C1 segment of cervical spinal cord (tissue), 14 donors: ENCODE data around the gene PTPRS.
"Not testable (repeated sequence)": the region's sequence is repeated elsewhere in the genome, so short reads cannot be mapped to it uniquely, and the experiment has no call there.

Experiments used
- DNase-seq, 14 donors: peaks; one replicate each; lab custom pipeline; 2025; lab: John Stamatoyannopoulos, UW

Gene PTPRS

DNA sequence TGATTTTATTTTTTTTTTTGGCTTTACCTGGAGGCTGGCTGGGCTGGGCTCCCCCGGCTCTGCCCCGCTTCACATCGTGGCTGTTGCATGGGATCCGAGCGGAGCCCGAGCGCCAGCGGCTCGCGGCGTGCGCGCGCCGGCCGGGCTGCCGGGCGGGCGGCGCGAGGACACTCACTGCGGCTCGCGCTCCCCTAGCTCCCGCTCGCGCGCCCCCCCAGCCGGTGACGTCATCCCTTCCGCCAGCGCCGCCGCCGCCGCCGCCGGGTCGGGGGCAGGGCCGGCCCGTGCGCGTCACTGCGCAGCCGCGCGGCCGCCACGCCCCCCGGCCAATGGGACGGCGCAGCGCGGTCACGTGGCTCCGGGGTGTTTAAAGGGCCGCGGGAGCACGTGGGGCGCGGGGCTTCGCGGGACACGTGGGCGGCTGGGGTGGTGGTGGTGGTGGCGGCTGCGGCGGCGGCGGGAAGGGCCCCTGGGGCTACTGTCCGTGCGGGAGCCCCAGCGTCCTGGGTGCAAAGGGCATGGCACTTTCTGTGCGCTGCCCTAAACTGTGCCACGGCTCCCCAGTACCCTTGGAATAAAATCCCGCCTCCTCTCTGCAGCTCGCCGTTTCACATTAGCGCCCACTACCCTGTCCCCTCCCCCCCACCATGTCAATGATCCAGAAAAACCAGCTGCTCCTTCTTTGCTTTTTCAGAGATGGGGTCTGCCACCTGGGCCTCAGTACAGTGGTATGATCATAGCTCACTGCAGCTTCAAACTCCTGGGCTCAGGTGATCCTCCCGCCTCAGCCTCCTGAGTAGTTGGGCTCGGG is at the start of gene PTPRS:
Gene PTPRS (minus strand): TSS at position 176 of the 811 bp plus-strand sequence. CDS start 54,672 bp downstream, outside the sequence.
- DNase-seq, result peak in 13 of 14 donors; percentile 29 to 90 (median 68)

DNA sequence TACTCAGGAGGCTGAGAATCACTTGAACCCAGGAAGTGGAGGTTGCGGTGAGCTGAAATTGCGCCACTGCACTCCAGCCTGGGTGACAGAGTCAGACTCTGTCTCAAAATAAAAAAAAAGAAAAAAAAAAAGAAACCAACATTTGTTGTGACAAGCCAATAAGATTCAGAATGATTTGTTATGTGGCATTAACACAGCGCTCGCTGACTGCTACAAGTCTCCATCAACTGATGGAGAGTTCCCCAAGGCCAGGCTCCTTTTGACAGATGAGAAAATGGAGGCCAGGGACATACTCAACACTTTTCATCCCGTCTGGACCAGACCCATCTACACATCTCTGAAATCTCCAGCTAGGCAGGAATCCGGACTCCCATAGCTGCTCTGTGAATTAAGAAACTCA is 48.7 kb upstream of the PTPRS start:
- no peak for DNase-seq

DNA sequence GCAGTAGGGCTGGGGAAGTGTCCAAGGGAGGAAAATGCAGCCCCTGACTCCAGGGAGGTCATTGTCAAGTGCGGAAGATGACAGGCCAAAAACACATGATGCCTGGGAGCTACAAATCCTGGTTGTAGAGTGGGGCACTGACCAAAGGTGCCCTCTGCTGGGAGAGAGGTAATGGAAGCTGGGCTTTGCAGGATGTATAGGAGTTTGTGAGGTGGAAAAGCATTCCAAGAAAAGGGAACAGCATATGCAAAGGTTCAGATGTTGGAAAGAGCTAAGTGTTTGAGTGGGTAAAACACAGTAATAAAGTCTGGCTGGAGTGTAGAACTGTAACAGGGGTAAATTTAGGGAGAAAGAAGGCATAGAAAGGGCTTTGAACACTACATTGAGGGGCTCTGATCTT is 46.9 kb upstream of the PTPRS start:
- no peak for DNase-seq

DNA sequence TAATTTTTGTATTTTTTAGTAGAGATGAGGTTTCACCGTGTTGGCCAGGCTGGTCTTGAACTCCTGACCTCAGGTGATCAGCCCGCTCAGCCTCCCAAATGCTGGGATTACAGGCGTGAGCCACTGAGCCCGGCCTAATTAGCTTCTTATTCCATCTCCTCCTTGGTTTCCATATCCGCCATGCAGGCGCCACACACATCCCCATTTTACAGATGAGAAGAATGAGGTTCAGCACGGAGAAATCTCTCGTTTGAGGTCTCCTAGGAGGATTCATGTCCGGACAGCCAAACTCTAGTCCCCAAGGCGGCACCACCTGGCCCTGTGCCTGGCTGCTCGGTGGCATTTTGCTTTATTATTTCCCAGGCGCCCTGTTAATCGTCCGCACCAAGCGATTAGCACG is 46.2 kb upstream of the PTPRS start:
- no peak for DNase-seq

DNA sequence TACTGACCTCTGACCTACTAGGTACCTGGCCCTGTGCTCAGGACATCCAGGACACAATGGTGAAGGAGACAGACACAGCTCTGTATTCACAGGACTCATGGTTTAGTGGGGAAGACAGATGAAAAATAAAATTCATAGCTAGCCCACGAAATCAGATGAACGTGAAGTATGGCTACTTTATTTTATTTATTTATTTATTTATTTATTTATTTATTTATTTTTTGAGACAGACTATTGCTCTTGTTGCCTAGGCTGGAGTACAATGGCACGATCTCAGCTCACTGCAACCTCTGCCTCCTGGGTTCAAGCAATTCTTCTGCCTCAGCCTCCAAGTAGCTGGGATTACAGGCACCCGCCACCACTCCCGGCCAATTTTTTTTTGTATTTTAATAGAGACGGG is 40.6 kb upstream of the PTPRS start:
- not testable (repeated sequence) for DNase-seq

DNA sequence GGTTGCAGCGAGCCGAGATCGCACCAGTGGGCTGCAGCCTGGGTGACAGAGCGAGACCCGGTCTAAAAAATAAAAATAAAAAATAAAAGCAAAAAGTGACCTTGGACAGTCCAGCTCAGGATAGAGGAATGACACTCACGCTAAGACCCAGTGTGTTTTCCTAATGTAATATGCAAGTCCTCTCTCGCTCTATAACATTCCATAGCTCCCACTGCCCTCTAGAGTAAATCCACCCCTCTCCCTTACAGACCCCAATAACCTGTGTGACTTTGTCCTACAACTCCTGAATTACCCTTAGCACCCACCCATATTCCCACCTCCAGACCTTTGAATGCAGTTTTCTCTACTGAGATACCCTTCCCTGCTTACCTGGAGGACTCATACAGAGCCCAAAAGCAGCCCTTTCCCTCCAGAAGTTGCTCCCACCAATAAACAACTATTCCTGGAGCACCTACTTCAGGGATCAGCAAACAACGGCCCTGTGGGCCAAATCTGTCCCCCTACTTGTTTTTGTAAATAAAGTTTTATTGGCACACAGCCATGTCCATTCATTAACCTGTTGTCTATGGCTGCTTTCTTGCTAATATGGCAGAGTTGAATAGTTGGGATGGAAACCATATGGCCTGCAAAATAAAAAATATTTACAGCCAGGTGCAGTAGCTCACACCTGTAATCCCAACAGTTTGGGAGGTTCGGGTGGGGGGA is 39.8 kb upstream of the PTPRS start:
- DNase-seq, result no peak

DNA sequence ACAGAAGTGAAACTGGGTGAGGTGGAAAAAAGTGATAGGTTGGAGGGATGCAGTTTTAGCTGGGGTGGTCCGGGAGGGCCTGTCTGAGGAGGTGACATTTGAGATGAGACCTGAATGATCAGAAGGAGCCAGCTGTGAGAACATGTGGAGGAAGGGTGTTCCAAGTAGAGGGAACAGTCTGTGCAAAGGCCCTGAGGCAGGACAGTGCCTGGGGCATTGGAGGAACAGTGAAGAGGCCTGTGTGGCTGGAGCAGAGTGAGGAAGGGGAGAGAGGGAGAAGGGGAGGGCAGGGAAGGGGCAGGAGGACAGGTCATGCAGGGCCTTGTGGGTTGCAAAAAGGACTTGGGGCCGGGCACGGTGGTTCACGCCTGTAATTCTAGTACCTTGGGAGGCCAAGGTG is 36.3 kb upstream of the PTPRS start:
- DNase-seq, result no peak

DNA sequence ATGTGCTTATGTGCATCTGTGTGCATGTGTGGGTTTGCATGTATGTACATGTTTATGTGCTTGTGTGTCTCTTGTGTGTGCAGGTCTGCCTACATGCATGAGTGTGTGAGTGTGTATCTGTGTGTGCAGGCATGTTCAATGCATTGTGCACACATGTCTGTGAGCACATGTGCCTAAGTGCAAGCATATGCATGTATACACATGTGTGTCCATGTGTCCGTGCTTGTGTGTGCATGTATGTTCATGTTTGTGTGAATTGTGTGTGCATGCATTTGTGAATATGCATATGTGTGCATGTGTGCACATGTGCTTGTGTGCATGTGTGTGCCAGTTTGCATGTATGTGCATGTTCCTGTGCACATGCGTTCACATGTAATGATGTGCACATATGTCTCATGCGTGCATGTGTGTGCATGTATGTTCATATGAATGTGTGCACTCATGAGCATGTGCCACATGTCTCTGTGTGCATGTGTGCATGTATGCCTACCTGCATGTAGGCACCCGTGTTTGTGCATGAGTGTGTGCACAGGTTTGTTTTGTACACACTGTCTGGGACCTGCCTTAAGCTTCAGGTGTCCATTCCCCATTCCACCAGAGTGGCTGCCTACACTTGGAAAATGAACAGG is 32.1 kb upstream of the PTPRS start:
- DNase-seq, result no peak

DNA sequence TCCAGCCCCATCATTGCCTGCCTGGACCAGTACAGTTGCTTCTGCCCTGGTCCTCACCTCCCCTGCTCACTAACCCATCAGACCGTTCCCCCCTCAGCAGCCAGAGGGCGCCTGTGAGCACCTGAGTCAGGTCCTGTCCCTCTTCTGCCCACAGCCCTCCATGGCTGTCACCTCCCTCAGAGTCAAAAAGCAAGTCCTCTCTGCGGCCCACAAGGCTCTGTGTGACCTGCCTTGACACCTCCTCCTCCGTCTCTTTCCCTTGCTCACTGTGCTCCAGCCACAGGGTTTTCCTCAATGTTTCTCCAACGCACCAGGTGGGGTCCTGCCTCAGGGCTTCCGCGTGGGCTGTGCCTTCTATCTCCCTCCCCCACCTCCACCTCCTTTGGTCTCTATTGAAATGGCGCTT is 29.4 kb upstream of the PTPRS start:
- peak in 4 of 14 donors; percentile 0 to 15 (median 3) for DNase-seq

DNA sequence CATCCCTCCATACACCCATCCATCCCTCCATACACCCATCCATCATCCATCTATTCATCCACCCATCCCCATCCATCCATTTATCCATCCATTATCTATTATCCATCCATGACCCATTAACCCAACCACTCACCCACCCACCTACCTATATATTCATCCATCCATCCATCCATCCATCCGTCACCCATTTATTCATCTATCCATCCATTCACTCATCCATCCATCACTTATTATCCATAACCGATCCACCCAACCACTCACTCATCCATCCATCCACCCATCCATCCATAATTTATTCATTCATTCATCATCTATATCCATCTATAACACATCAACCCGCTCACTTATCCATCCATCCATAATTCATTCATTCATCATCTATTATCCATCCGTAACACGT is 28.7 kb upstream of the PTPRS start:
- DNase-seq, result no peak

DNA sequence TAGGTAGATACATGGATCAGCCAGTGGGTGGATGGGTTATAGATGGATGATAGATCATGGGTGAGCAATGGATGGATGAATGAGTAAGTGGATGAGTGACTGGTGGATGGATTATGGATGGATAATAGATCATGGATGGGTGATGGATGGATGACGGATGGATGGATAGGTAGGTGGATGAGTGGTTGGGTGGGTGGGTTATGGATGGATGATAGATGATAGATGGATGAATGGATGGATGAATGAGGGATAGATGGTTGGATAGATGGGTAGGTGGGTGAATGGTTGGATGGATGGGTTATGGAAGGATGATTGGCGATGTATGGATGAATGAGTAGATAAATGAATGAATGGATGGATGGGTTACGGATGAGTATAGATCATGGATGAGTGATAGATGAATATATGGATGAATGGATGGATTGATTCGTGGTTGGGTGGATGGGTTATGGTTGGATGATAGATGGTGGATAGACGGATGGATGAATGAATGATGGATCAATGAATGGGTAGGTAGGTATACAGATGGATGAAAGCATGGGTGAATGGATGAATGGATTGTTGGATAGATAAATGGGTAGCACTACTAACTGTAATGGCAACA is 27.0 kb upstream of the PTPRS start:
- DNase-seq, result no peak

DNA sequence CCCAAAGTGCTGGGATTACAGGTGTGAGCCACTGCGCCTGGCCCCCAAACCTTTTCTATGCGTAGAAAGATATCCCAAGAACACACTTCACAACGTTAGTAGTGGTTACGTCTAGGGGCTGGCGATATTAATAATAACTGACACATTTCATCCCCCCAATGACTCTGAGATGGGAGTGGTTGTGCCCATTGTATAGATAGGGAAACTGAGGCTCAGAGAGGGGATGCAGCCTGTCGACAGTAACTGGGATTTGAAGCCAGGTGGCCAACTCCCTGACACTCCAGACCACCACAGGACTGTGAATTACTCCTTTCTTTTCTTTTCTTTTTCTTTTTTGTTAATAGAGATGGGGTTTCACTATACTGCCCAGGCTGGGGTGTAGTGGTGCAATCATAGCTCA is 25.3 kb upstream of the PTPRS start:
- no peak for DNase-seq

DNA sequence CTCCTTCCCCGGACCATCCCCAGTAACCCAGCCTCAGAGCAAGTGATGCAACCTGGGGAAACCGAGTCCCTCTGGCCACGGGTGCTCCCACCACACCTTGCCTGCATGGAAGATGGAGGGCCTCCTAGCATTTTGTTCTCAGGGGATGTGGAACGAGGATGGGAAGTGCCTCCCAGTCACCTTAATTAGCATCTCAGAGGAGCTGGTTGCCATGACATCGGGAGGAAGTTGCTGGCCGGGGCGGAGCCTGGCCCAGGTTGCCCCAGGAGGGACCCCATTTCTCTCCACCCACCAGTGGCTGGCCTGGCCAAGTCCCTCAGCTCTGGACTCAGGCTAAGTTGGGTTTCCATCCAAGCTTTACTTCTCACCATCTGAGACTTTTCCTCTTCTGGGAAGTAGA is 24.1 kb upstream of the PTPRS start:
- DNase-seq, result no peak

DNA sequence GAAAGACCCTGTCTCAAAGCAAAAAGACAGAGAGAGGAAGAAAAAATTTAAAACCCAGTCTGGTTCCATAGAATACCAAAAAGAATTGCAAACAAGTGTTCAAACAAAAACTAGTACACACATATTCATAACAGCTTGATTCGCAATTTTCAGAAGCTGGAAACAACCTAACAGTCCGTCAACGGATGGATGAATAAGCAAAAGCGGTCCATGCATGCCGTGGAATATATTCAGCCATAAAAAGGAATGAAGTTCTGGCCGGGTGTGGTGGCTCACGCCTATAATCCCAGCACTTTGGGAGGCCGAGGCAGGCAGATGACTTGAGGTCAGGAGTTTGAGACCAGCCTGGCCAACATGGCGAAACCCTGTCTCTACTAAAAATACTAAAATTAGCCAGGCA is 21.2 kb upstream of the PTPRS start:
- DNase-seq, result not testable (repeated sequence)

DNA sequence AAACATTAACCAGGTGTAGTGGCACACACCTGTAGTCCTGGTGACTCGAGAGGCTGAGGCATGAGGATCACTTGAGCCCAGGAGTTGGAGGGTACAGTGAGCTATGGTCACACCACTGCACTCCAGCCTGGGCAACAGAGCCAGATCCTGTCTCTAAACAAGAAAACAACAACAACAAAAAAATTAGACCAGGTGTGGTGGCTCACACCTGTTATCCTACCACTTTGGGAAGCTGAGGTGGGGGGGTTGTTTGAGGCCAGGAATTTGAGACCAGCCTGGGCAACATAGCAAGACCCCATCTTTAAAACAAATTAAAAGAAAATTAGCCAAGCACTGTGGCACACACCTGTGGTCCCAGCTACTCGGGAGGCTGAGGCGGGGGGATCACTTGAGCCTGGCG is 20.8 kb upstream of the PTPRS start:
- DNase-seq, result no peak

DNA sequence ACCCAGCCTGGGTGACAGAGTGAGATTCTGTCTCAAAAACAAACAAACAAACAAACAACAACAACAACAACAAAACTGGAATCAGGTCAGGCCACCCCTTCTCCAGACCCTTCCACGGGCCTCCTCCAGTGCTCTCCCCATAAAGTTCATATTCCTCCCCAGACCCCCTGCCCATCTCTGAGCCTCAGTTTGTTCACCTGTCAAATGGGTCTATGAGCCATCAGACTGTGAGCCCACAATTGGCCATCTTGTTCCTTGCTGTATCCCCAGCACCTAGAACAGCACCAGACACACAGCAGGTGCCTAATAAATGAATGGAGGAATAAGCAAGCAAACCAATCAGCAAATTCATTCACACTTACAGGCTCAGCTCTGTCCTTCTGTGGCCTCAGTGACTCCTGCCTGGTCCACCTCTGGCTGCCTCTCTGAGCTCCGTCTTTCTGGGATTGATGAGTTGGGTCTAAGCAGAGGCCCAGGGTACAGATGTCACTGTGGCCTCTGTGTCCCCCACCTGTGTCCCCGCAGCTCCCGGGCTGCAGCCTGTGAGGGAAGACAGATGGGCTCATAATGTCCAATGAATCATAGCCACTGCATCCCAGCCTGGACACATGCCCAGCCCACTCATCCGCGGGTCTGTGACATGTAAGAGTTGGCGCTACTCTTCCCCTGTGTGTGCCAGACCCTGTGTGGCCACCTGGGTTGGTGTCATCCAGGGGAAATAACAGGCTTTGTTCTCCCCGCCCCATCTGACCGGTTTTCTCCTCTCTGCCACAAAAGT is 19.6 kb upstream of the PTPRS start:
- DNase-seq, result no peak

DNA sequence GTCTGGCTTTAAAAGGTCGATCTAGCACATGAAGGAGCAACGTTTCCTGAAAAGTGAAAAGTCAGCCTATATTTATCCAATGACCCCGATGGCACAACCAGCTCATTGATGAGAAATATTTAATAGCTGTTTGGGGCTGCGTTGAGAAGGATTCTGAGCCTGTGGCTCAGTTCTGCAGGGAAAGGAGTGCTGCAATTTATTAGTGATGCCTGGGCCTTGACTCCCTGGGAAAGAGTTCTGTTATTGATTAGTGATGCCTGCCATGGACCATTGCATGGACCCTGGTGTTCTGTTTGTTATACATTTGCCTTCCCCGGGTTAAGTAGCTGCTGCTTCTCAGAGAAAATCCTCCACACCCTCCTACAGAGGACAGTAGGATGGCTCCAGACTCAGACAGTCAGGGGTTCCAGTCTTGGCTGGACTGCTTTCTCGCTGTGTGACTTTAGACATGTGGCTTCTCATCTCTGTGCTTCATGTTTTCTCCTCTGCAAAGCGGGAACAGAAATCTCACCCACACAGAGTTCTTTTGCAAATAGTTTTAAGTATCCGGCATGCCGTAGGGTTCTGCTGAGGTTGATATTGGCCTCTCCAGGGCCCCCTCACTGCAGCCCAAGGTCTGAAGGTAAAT is 17.7 kb upstream of the PTPRS start:
- DNase-seq, result no peak

DNA sequence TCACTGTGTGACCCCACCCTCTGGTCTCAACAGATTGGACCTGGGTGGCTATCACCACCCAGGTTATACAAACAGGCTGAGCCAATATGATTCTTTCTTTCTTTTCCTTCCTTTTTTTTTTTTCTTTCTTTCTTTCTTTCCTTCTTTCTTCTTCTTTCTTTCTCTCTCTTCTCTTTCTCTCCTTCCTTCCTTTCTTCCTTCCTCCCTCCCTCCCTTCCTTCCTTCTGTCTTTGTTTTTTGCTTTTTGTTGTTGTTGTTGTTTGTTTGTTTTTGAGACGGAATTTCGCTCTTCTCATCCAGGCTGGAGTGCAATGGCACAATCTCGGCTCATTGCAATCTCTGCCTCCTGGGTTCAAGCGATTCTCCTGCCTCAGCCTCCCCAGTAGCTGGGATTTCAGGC is 17.0 kb upstream of the PTPRS start:
- no peak for DNase-seq

DNA sequence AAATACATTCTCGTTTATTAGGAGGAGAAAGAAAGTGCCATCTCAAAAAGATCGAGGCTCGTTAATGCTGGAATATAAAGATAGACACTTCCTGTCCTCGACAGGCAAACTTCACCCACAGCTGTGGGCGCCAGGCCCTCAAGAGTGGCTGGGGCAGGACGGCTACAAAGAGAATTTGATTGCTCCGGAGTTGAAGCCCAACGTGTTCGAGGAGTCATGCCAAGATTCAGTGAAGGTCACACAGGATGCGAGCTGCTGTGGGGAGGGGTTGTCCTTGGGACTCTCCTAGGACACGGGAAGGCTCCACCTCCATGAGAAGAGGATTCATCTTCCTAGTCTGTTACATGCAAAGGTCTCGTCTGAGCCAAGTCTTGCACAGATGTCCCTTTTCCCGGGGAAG is 16.3 kb upstream of the PTPRS start:
- no peak for DNase-seq

DNA sequence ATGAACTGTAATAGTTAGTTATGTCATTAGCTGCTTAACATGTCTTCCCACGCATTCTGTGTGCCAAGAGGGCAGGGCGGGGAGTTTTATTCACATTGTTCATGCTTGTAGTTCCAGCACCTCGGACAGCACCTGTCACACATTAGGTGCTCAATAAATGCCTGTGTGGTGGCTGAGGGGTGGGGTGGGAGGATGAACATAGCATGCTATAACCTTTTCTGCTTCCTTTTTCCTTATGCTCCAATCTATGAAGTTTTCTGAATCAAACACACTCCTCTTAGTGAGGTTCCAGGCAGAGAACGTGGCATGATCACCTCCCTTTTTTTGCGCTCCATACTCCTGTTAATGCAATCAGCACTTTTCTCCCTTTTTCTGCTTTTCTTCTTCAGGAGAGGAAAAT is 15.8 kb upstream of the PTPRS start:
- no peak for DNase-seq

DNA sequence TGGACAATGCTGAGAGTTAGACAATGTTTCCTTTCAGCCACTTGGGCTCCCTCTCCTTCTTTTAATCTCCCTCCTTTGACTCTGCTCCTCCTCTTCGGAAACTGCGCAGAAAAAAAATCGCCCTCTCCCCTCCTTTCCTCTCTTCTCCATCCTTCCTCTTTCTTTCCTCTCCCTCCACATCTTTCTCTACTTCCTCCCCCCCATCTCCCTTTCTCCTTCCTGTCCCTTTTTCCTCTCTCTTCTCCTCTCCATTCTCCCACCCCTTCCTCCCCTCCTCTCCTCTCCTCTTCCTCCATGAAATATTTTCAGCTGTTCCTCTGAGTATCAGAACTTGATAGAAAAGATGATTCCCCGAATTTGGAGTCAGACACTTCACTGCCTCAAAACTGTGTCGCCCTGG is 15.1 kb upstream of the PTPRS start:
- no peak for DNase-seq
